ENCODE results near the gene GDI1. TPM values are rescaled to one million over a fixed set of nuclear protein-coding genes. Genes with fewer than 3 reads are reported as not detected.

Gene GDI1
- total and polyA plus RNA-seq, 4 donors: 77.0 to 209 (median 127) TPM

GRCh38 chrX:154431341-154431740 is 5.6 kb upstream of the GDI1 start:
- no peak overlapping the region for H3K27ac ChIP-seq (ENCODE audit: low read depth in 1 of 2, low read length in 2 of 2)
- ATAC-seq (ENCODE audit: low FRiP score) (no peak), DNase-seq (peak in 1 of 2 donors; percentile 73)
- no peaks in the 10 kb centered on the region for H3K9me3 ChIP-seq (ENCODE audit: control insufficient read depth, low read length)
- no peaks in the 10 kb centered on the region for H3K4me1 ChIP-seq (ENCODE audit: control insufficient read depth in 1 of 2, insufficient read depth in 2 of 2, low read length in 2 of 2)
- WGBS, 2 donors: 69 to 70% methylated on average over 5 of the region's 5 CpGs
- H3K27me3 ChIP-seq (ENCODE audit: control insufficient read depth in 1 of 2, insufficient read depth in 2 of 2, low read length in 1 of 2): no peaks in the 10 kb centered on the region
- H3K36me3 ChIP-seq (ENCODE audit: control insufficient read depth in 1 of 2, insufficient read depth in 2 of 2, low read length in 1 of 2): peaks cover 0 to 2% of the 10 kb centered on the region in 2 donors
- no peak overlapping the region for H3K4me3 ChIP-seq (ENCODE audit: low read length in 2 of 2)
- intact Hi-C loops (cut with DNase I): no loop called here

- DNase-seq (no peak), ATAC-seq (ENCODE audit: low FRiP score) (no peak)
- intact Hi-C loops (cut with DNase I): no loop called here
- Histone ChIP-seq H3K27ac (ENCODE audit: low read depth in 1 of 2, low read length in 2 of 2) (no peak overlapping the region), H3K4me1 (ENCODE audit: control insufficient read depth in 1 of 2, insufficient read depth in 2 of 2, low read length in 2 of 2) (no peaks in the 10 kb centered on the region), H3K9me3 (ENCODE audit: control insufficient read depth, low read length) (no peaks in the 10 kb centered on the region), H3K36me3 (ENCODE audit: control insufficient read depth in 1 of 2, insufficient read depth in 2 of 2, low read length in 1 of 2) (peaks cover 0 to 2% of the 10 kb centered on the region in 2 donors), H3K27me3 (ENCODE audit: control insufficient read depth in 1 of 2, insufficient read depth in 2 of 2, low read length in 1 of 2) (no peaks in the 10 kb centered on the region), H3K4me3 (ENCODE audit: low read length in 2 of 2) (no peak overlapping the region)
- WGBS, 2 donors: 79 to 87% methylated on average over 7 to 8 of the region's 8 CpGs
These were observed 4.7 kb upstream of the GDI1 start for GRCh38 chrX:154432210-154432609.

- no peak overlapping the region for H3K27ac ChIP-seq (ENCODE audit: low read depth in 1 of 2, low read length in 2 of 2)
- peaks cover 0 to 2% of the 10 kb centered on the region in 2 donors for H3K36me3 ChIP-seq (ENCODE audit: control insufficient read depth in 1 of 2, insufficient read depth in 2 of 2, low read length in 1 of 2)
- 76 to 85% methylated on average over 7 of the region's 7 CpGs for WGBS, 2 donors
- no peaks in the 10 kb centered on the region for H3K27me3 ChIP-seq (ENCODE audit: control insufficient read depth in 1 of 2, insufficient read depth in 2 of 2, low read length in 1 of 2)
- DNase-seq (no peak), ATAC-seq (ENCODE audit: low FRiP score) (no peak)
- no peaks in the 10 kb centered on the region for H3K4me1 ChIP-seq (ENCODE audit: control insufficient read depth in 1 of 2, insufficient read depth in 2 of 2, low read length in 2 of 2)
- no peaks in the 10 kb centered on the region for H3K9me3 ChIP-seq (ENCODE audit: control insufficient read depth, low read length)
- no peak overlapping the region for H3K4me3 ChIP-seq (ENCODE audit: low read length in 2 of 2)
- intact Hi-C loops (cut with DNase I): no loop called here
These were observed 3.3 kb upstream of the GDI1 start for GRCh38 chrX:154433605-154434004.

GRCh38 chrX:154434394-154435168 is 2.4 kb upstream of the GDI1 start:
- Histone ChIP-seq H3K9me3 (ENCODE audit: control insufficient read depth, low read length) (no peaks in the 10 kb centered on the region), H3K4me3 (ENCODE audit: low read length in 2 of 2) (no peak overlapping the region), H3K36me3 (ENCODE audit: control insufficient read depth in 1 of 2, insufficient read depth in 2 of 2, low read length in 1 of 2) (peaks cover 0 to 2% of the 10 kb centered on the region in 2 donors), H3K27ac (ENCODE audit: low read depth in 1 of 2, low read length in 2 of 2) (no peak overlapping the region), H3K27me3 (ENCODE audit: control insufficient read depth in 1 of 2, insufficient read depth in 2 of 2, low read length in 1 of 2) (no peaks in the 10 kb centered on the region), H3K4me1 (ENCODE audit: control insufficient read depth in 1 of 2, insufficient read depth in 2 of 2, low read length in 2 of 2) (no peaks in the 10 kb centered on the region)
- WGBS, 2 donors: 81 to 90% methylated on average over 7 of the region's 7 CpGs
- intact Hi-C loops (cut with DNase I): no loop called here
- ATAC-seq (ENCODE audit: low FRiP score): no peak
- DNase-seq: no peak

- H3K36me3 ChIP-seq (ENCODE audit: control insufficient read depth in 1 of 2, insufficient read depth in 2 of 2, low read length in 1 of 2): peaks cover 0 to 2% of the 10 kb centered on the region in 2 donors
- H3K4me3 ChIP-seq (ENCODE audit: low read length in 2 of 2): no peak overlapping the region
- H3K27ac ChIP-seq (ENCODE audit: low read depth in 1 of 2, low read length in 2 of 2): no peak overlapping the region
- H3K27me3 ChIP-seq (ENCODE audit: control insufficient read depth in 1 of 2, insufficient read depth in 2 of 2, low read length in 1 of 2): no peaks in the 10 kb centered on the region
- intact Hi-C loops (cut with DNase I): no loop called here
- no peaks in the 10 kb centered on the region for H3K4me1 ChIP-seq (ENCODE audit: control insufficient read depth in 1 of 2, insufficient read depth in 2 of 2, low read length in 2 of 2)
- WGBS, 2 donors: 94% methylated on average over 19 of the region's 19 CpGs
- ATAC-seq (ENCODE audit: low FRiP score): no peak
- no peaks in the 10 kb centered on the region for H3K9me3 ChIP-seq (ENCODE audit: control insufficient read depth, low read length)
- DNase-seq: no peak
These were observed 1.7 kb upstream of the GDI1 start for GRCh38 chrX:154435171-154435733.

- intact Hi-C loops (cut with DNase I): no loop called here
- H3K4me1 ChIP-seq (ENCODE audit: control insufficient read depth in 1 of 2, insufficient read depth in 2 of 2, low read length in 2 of 2): no peaks in the 10 kb centered on the region
- no peaks in the 10 kb centered on the region for H3K27me3 ChIP-seq (ENCODE audit: control insufficient read depth in 1 of 2, insufficient read depth in 2 of 2, low read length in 1 of 2)
- 3 to 29% methylated on average over 32 to 75 of the region's 78 CpGs for WGBS, 2 donors
- no peaks in the 10 kb centered on the region for H3K9me3 ChIP-seq (ENCODE audit: control insufficient read depth, low read length)
- H3K4me3 ChIP-seq (ENCODE audit: low read length in 2 of 2): peak overlapping the region; percentile 51 to 79
- ATAC-seq (ENCODE audit: low FRiP score) (no peak), DNase-seq (no peak)
- peaks cover 0 to 2% of the 10 kb centered on the region in 2 donors for H3K36me3 ChIP-seq (ENCODE audit: control insufficient read depth in 1 of 2, insufficient read depth in 2 of 2, low read length in 1 of 2)
- peak overlapping the region; percentile 24 to 77 for H3K27ac ChIP-seq (ENCODE audit: low read depth in 1 of 2, low read length in 2 of 2)
These were observed 476 bp upstream of the GDI1 start for GRCh38 chrX:154436374-154436982.

- Histone ChIP-seq H3K36me3 (ENCODE audit: control insufficient read depth in 1 of 2, insufficient read depth in 2 of 2, low read length in 1 of 2) (peaks cover 0 to 1% of the 10 kb centered on the region in 2 donors), H3K9me3 (ENCODE audit: control insufficient read depth, low read length) (no peaks in the 10 kb centered on the region), H3K4me1 (ENCODE audit: control insufficient read depth in 1 of 2, insufficient read depth in 2 of 2, low read length in 2 of 2) (no peaks in the 10 kb centered on the region), H3K27ac (ENCODE audit: low read depth in 1 of 2, low read length in 2 of 2) (no peak overlapping the region), H3K4me3 (ENCODE audit: low read length in 2 of 2) (peak overlapping the region; percentile 51 to 79), H3K27me3 (ENCODE audit: control insufficient read depth in 1 of 2, insufficient read depth in 2 of 2, low read length in 1 of 2) (no peaks in the 10 kb centered on the region)
- 13 to 50% methylated on average over 28 of the region's 28 CpGs for WGBS, 2 donors
- ATAC-seq (ENCODE audit: low FRiP score) (no peak), DNase-seq (no peak)
- intact Hi-C loops (cut with DNase I): no loop called here
These were observed 1.3 kb downstream of the GDI1 start for GRCh38 chrX:154437971-154438893.

GRCh38 chrX:154439841-154440240 is 2.9 kb downstream of the GDI1 start:
- H3K4me1 ChIP-seq (ENCODE audit: control insufficient read depth in 1 of 2, insufficient read depth in 2 of 2, low read length in 2 of 2): no peaks in the 10 kb centered on the region
- intact Hi-C loops (cut with DNase I): no loop called here

More at GRCh38 chrX:154439841-154440240, 2.9 kb downstream of the GDI1 start:
- Histone ChIP-seq H3K36me3 (ENCODE audit: control insufficient read depth in 1 of 2, insufficient read depth in 2 of 2, low read length in 1 of 2) (peaks cover 0 to 1% of the 10 kb centered on the region in 2 donors), H3K9me3 (ENCODE audit: control insufficient read depth, low read length) (no peaks in the 10 kb centered on the region), H3K27me3 (ENCODE audit: control insufficient read depth in 1 of 2, insufficient read depth in 2 of 2, low read length in 1 of 2) (no peaks in the 10 kb centered on the region), H3K27ac (ENCODE audit: low read depth in 1 of 2, low read length in 2 of 2) (no peak overlapping the region), H3K4me3 (ENCODE audit: low read length in 2 of 2) (no peak overlapping the region)
- 86 to 87% methylated on average over 17 to 18 of the region's 18 CpGs for WGBS, 2 donors
- DNase-seq (no peak), ATAC-seq (ENCODE audit: low FRiP score) (no peak)

Measured in aorta (tissue), 5 donors.